Fibroblast of lung (primary cell): ENCODE results near the gene PGAM1. TPM values are rescaled to one million over a fixed set of nuclear protein-coding genes. Genes with fewer than 3 reads are reported as not detected.
"Not testable (repeated sequence)": the region's sequence is repeated elsewhere in the genome, so short reads cannot be mapped to it uniquely, and the experiment has no call there.

Experiments used
- DNase-seq, 2 donors: peaks; one replicate each; pipeline versions ENCODE4 v3.0.0 to v3.0.0-alpha.2; 2010; ENCODE audit warnings: low read depth in 2 of 2
- H2AFZ ChIP-seq: 2 replicates; pipeline ENCODE4 v1.5.1; 2012; ENCODE audit warnings: low read length, control low read depth, inconsistent platforms
- H3K27ac ChIP-seq: 2 replicates; pipeline ENCODE4 v1.5.1; 2011; ENCODE audit warnings: low read length, control low read depth; ENCODE audit not compliant: insufficient read depth
- H3K27me3 ChIP-seq: 2 replicates; pipeline ENCODE4 v1.5.1; 2011; ENCODE audit warnings: mild to moderate bottlenecking, low read length; ENCODE audit not compliant: control insufficient read depth, insufficient read depth
- H3K36me3 ChIP-seq: 2 replicates; pipeline ENCODE4 v1.5.1; 2011; ENCODE audit warnings: low read length; ENCODE audit not compliant: control insufficient read depth, insufficient read depth
- H3K4me1 ChIP-seq: 2 replicates; pipeline ENCODE4 v1.5.1; 2011; ENCODE audit warnings: low read length; ENCODE audit not compliant: control insufficient read depth, insufficient read depth; ENCODE audit errors: extremely low read depth
- H3K4me2 ChIP-seq: 2 replicates; pipeline ENCODE4 v1.5.1; 2011; ENCODE audit warnings: low read length, control low read depth; ENCODE audit not compliant: insufficient read depth; ENCODE audit errors: extremely low read depth
- H3K4me3 ChIP-seq, 4 experiments: fragments of 200-600 bp in 1 of 4; sonication (generic) in 1 of 4; replicated peaks in 1 of 4; 2 replicates each; pipeline ENCODE4 v1.5.1; 2011 to 2016; ENCODE audit warnings: low read length in 4 of 4, low read depth in 3 of 4, mild to moderate bottlenecking in 3 of 4, control low read depth in 2 of 4, inconsistent platforms in 1 of 4, mixed read lengths in 1 of 4; ENCODE audit not compliant: insufficient read depth in 1 of 4; ENCODE audit errors: control extremely low read depth in 1 of 4
- H3K79me2 ChIP-seq: 2 replicates; pipeline ENCODE4 v1.5.1; 2012; ENCODE audit warnings: mild to moderate bottlenecking, low read length, inconsistent platforms; ENCODE audit not compliant: control insufficient read depth, insufficient read depth
- H3K9ac ChIP-seq: 2 replicates; pipeline ENCODE4 v1.5.1; 2011; ENCODE audit warnings: mild to moderate bottlenecking, low read length, control low read depth; ENCODE audit not compliant: insufficient read depth
- H3K9me3 ChIP-seq: 2 replicates; pipeline ENCODE4 v1.5.1; 2012; ENCODE audit warnings: low read depth, low read length; ENCODE audit not compliant: control insufficient read depth, insufficient read depth
- H4K20me1 ChIP-seq: 2 replicates; pipeline ENCODE4 v1.5.1; 2011; ENCODE audit warnings: low read length; ENCODE audit not compliant: control insufficient read depth, insufficient read depth; ENCODE audit errors: extremely low read depth
- CTCF ChIP-seq, 2 donors: IDR thresholded peaks in 1 of 2; conservative IDR thresholded peaks in 1 of 2; 1 replicate in 1 of 2; 2 replicates in 1 of 2; pipeline ENCODE4 v1.5.1; 2011 to 2012; ENCODE audit warnings: low read length in 2 of 2, control low read depth in 1 of 2, inconsistent platforms in 1 of 2, low read depth in 1 of 2, mild to moderate bottlenecking in 1 of 2
- EZH2 ChIP-seq: IDR thresholded peaks from 2 replicates; pipeline ENCODE4 v1.5.1; 2012; ENCODE audit warnings: low read length, control low read depth, mild to moderate bottlenecking; ENCODE audit errors: missing control alignments
- polyA plus RNA-seq, 2 donors: library from polyadenylated mRNA; depleted of rRNA in 1 of 2; stranded (reverse) in 1 of 2; unstranded in 1 of 2; fragments of >200 nt; gene quantifications; 2 replicates each; pipeline ENCODE4 v1.2.1, GENCODE V29; 2011 to 2012; ENCODE audit warnings: missing spikeins in 1 of 2
- total RNA-seq: library from RNA; depleted of rRNA; stranded (reverse); fragments of >200 nt; gene quantifications from 2 replicates; pipeline ENCODE4 v1.2.1, GENCODE V29; 2014

PGAM1 gene
- total and polyA plus RNA-seq, 2 donors (not counting 1 experiment from before 2014, with no cell fraction given): 209 to 498 TPM

- Histone ChIP-seq H3K4me2 (no peak overlapping the region), H3K4me3 (no peak overlapping the region), H3K9me3 (no peaks in the 10 kb centered on the region), H3K27me3 (no peaks in the 10 kb centered on the region), H4K20me1 (no peaks in the 10 kb centered on the region), H3K4me1 (no peaks in the 10 kb centered on the region), H3K27ac (no peak overlapping the region), H3K79me2 (no peaks in the 10 kb centered on the region), H3K9ac (no peak overlapping the region), H3K36me3 (peaks cover 11% of the 10 kb centered on the region), H2AFZ (no peak overlapping the region)
- DNase-seq: no peak
- TF ChIP-seq EZH2: no peak
- TF ChIP-seq CTCF (conservative IDR thresholded peaks at IDR 0.05 in 1 of 2, IDR thresholded peaks at IDR 0.05 in 1 of 2; ENCODE audit: low read depth in 1 of 2, low read length in 2 of 2): no peak
These were observed 48.9 kb downstream of the PGAM1 start for GRCh38 chr10:97474918-97475317.

GRCh38 chr10:97475936-97476594, 50.1 kb downstream of the PGAM1 start:
- no peaks in the 10 kb centered on the region for H3K9me3 ChIP-seq
- no peaks in the 10 kb centered on the region for H4K20me1 ChIP-seq
- H3K4me3 ChIP-seq: no peak overlapping the region
- peaks cover 7% of the 10 kb centered on the region for H3K36me3 ChIP-seq
- peak; percentile 66 to 90 for DNase-seq
- H3K27me3 ChIP-seq: no peaks in the 10 kb centered on the region
- no peak overlapping the region for H3K4me2 ChIP-seq
- no peak overlapping the region for H3K9ac ChIP-seq
- no peaks in the 10 kb centered on the region for H3K79me2 ChIP-seq
- H3K4me1 ChIP-seq: no peaks in the 10 kb centered on the region
- no peak overlapping the region for H2AFZ ChIP-seq
- no peak overlapping the region for H3K27ac ChIP-seq
- TF ChIP-seq CTCF (conservative IDR thresholded peaks at IDR 0.05 in 1 of 2, IDR thresholded peaks at IDR 0.05 in 1 of 2; ENCODE audit: low read depth in 1 of 2, low read length in 2 of 2) (no peak), EZH2 (no peak)

- H3K27ac ChIP-seq, H3K36me3 ChIP-seq: not testable (repeated sequence)
- peaks cover 11% of the 10 kb centered on the region for H3K79me2 ChIP-seq
These were observed 53.4 kb downstream of the PGAM1 start for GRCh38 chr10:97479410-97479809.

More at GRCh38 chr10:97479410-97479809, 53.4 kb downstream of the PGAM1 start:
- H2AFZ ChIP-seq, H3K4me1 ChIP-seq, H4K20me1 ChIP-seq, H3K9me3 ChIP-seq, H3K27me3 ChIP-seq, H3K9ac ChIP-seq, H3K4me2 ChIP-seq, H3K4me3 ChIP-seq: not testable (repeated sequence)
- peak in 1 of 2 donors; percentile 27 for DNase-seq
